ENCODE data around the gene UBE2G2.
"Not testable (repeated sequence)": the region's sequence is repeated elsewhere in the genome, so short reads cannot be mapped to it uniquely, and the experiment has no call there.

UBE2G2 gene

GRCh38 chr21:44835647-44835973, 34.0 kb upstream of the UBE2G2 start:
- DNase-seq = no peak

- DNase-seq = no peak
These were observed 33.5 kb upstream of the UBE2G2 start for GRCh38 chr21:44834951-44835646.

DNA sequence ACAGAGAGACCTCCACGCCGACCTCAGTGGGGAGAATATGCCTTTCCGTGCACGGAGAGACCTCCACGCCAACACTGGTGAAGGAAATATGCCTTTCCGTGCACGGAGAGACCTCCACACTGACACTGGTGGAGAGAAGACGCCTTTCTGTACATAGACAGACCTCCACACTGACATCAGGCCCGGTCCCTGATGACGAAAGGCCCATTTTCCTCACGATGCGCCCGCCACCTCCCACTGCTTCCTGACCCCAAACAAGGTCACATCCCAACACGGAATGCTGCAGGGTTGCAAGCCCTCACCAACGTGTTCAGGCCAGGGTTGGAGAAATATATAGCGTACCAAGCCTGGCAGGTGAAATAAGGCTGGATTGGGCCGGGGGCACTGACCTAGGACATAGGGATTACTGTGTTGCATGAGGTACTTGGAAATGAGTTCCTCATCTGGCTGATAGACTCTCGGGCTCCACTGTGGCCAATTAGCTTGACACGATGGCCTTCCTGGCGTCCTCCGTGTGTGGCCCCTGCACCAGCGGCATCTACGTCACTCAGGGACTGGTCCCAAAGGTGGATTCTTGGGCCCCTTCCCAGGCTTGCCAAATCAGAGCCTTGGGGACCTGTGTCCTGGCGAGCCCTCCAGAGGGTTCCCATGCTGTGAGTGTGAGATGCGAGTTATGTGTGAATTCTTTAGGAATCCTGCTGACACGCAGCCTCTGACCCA, 32.8 kb upstream of the UBE2G2 start:
- DNase-seq = no peak

DNA sequence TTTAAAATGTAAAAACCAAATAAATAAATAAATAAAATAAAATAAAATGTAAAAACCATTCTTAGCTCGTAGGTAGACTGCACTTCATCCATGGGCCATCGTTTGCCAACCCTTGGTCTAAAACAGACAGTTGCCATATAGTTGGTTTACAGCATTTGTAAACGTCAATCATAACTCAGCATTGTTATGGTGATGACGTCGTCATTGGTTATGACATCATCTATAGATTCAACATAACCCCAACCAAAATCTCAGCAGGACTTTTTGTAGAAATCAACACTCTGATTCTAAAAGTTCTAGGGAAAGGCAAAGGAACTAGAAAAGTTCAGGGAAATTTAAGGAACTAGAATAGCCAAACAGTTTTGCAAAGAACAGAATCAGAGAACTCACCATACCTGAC, 32.0 kb upstream of the UBE2G2 start:
- DNase-seq = no peak

- not testable (repeated sequence) for DNase-seq
These were observed 31.1 kb upstream of the UBE2G2 start for GRCh38 chr21:44832516-44833255.

DNA sequence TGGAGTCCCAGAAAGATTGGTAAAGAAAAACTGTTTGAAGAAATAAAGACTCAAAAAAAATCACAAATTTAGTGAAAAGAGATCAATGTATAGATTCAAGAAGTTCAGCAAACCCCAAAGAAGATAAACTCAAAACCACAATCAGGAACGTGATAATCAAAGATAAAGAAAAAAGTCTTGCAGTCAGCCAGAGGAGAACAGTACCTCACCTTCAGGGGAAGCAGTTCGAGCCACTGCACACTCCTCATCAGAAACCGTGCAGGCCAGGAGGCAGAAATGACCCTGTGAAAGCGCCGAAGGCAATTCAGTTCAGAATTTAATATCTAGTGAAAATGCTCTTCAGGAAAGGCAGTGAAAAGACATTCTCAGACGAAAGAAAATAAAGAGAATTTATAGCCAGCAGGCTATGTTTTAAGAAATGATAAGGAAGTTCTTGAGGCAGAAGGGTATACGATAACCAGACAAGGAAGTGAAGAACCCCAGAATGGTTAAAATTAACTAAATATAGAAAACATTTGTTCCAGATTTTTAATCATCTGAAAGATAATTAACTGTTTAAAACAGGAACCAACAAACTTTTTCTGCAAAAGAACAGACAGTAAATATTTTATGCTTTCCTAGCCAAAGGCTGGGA, 29.7 kb upstream of the UBE2G2 start:
- DNase-seq = no peak

GRCh38 chr21:44829507-44830092, 28.0 kb upstream of the UBE2G2 start:
- DNase-seq = no peak

DNA sequence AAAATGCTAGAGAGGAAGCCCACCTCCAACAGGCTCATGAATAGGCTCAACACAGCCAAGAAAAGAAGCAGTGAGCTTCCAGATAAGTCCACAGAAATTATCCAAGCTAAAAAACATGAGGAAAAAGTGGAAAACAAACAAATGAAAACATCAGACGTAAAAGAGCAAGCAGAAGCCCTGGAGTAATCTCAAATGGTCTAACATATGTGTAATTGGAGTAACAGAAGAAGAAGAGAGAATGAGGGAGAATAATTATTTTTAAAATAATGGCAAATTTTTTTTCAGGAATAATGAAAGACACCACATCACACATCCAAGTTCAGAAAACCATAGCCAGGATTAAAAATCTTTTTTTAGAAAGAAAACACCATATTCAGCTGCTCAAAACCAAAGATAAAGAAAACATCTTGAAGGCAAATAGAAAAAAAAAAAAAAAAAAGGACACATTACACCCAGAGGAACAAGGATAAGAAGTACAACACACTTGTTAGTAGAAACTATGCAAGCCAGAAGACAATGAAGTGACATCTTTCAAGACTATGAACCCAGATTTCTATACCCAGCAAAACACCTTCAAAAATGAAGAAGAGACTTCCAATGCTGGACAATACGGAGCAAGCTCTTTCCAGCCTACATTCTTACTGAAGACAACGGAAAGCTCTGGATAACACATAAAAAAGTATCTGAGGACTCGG, 26.9 kb upstream of the UBE2G2 start:
- DNase-seq = no peak

GRCh38 chr21:44823179-44823660, 21.6 kb upstream of the UBE2G2 start:
- no peak for DNase-seq

GRCh38 chr21:44822484-44823178, 21.0 kb upstream of the UBE2G2 start:
- DNase-seq = no peak

GRCh38 chr21:44820851-44821250, 19.2 kb upstream of the UBE2G2 start:
- no peak for DNase-seq

DNA sequence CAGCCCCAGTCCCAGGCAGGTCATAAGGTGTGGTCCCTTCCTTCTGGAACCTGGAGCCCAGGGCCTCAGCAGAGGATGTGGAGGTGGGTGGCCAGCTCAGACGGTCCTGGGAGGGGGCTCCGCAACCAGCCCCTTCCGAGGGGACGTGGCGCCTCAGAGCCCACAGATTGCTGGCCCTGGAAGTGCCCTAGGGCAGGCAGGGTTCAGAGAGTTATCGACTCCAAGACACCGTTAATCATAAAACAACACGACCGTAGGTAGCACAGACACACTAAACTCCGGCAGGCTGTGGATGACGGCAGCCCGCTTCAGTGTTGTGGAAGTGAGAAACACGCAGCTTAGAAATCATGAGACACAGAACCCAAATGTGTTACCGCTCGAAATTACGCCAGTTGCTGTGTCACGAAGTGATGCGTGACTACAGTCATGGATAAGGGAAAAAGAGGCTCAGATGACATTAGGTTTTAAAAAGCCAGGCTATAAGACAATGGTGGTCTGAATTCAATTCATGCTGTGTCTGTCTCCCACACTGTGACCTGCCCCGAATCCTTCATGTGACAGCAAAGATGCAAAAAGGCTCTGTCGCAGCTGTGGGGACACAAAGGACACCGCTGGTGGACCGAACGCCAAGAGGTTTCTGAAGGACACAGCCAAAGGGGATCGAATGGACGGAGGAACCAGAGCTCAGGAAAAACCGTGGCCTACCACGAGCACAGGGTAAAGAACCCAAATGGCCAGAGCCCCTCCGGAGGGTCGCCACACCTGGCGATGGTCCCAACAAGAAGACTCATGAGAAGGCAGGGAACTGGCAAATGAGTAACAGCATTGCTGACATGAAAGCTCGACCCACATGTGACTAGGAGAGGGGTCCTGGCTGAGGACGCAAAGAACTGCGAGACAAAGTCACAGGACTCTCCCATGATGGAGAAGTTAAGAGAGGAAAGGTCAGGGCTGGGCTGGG, 17.9 kb upstream of the UBE2G2 start:
- no peak for DNase-seq

- DNase-seq = no peak
These were observed 17.0 kb upstream of the UBE2G2 start for GRCh38 chr21:44818640-44819011.

- DNase-seq = peak; percentile 84
These were observed 16.5 kb upstream of the UBE2G2 start, which contains the start of gene SUMO3 for GRCh38 chr21:44817914-44818639. SUMO3 (minus strand) TSS chr21:44818062; CDS start chr21:44817968, 94 bp downstream.

- DNase-seq = peak; percentile 90
These were observed 15.9 kb upstream of the UBE2G2 start for GRCh38 chr21:44817506-44817880.

GRCh38 chr21:44816761-44817505, 15.3 kb upstream of the UBE2G2 start:
- no peak for DNase-seq

DNA sequence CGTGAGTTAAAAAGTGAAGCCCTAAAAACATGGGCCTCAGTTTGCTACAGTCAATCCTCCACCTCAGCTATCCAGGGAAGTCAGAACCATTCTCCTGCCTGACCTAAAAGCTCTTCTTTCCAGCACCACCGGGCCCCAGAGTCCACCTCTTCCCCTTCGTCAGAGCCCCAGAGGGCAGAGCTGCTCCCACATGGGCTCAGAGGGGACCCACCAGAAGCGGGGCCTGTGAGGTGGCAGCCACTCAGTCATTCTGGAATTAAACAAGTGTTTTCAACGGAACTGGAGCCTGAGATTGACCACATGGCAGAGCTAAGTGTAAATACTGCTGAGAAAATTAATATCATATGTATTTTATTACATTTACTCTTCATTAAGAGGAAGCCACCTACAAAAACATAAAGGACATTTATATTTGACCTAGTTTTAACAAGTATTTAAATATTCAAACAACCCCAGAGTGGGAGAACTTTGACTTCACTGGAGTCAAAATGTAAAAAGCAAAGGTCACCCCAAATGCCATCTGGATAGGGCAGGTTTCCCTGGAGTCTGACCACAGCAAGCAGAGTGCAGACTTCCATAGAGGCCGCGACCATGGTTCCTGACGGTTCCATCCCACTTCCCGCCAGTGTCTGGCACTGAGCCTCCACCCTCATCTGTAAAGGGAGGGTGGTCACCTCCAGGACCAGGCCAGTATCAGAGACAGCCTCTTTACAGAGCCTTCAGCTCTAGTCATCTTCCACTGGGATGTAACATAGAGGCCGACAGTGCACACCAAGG, 14.4 kb upstream of the UBE2G2 start:
- no peak for DNase-seq

DNA sequence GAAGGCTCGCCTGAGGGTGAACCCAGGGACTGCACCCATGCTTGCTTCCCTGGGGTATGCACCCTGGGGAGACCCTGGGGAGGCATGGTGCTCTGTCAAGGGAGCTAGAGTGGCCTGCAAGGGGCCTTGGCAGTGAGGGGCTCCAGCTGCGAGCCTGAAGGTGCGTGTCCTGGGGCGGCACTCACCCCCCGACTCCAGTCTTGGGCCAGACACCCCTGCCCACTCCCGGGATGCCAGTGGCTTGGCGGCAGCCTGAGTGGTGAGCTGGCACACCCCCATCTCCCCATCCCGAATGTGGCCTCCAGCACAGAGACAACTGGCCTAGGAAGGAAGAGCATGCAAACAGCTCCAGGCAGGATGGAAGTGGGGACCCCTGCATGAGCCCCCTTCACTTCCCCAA, 13.6 kb upstream of the UBE2G2 start:
- no peak for DNase-seq
